LHCN-M2 (cell line): ENCODE measurements around the gene FOXD4L1. TPM values are rescaled to one million over a fixed set of nuclear protein-coding genes. Genes with fewer than 3 reads are reported as not detected.
"Not testable (repeated sequence)": the region's sequence is repeated elsewhere in the genome, so short reads cannot be mapped to it uniquely, and the experiment has no call there.

Experiments
- DNase-seq: peaks from one replicate; pipeline ENCODE4 v3.0.0-alpha.2; 2012; ENCODE audit warnings: low read depth
- polyA plus RNA-seq: library from polyadenylated mRNA; unstranded; fragments of >200 nt; gene quantifications from one replicate; pipeline ENCODE4 v1.2.1, GENCODE V29; 2012; ENCODE audit warnings: missing spikeins
- total RNA-seq: library from RNA; depleted of rRNA; stranded (reverse); fragments of >200 nt; gene quantifications from 2 replicates; pipeline ENCODE4 v1.2.3, GENCODE V29; 2014; rRNA removed

The FOXD4L1 gene
- 0.06 TPM in 1 of 2 replicates, not detected in the other for total RNA-seq
- polyA plus RNA-seq, result 0.07 TPM

GRCh38 chr2:113498365-113498764, at the start of gene FOXD4L1:
Gene FOXD4L1 (plus strand): TSS chr2:113498665. CDS start chr2:113499257, 592 bp downstream.
- DNase-seq, result not testable (repeated sequence)

GRCh38 chr2:113465770-113466169, 32.7 kb upstream of the FOXD4L1 start:
- DNase-seq, result peak; percentile 12

- DNase-seq, result not testable (repeated sequence)
Observed at GRCh38 chr2:113476688-113477368, 21.6 kb upstream of the FOXD4L1 start.

GRCh38 chr2:113496527-113496926, 1.9 kb upstream of the FOXD4L1 start:
- DNase-seq, result not testable (repeated sequence)

GRCh38 chr2:113499019-113499885, 787 bp downstream of the FOXD4L1 start:
- DNase-seq, result not testable (repeated sequence)

GRCh38 chr2:113499886-113500722, 1.6 kb downstream of the FOXD4L1 start:
- DNase-seq, result not testable (repeated sequence)

- not testable (repeated sequence) for DNase-seq
Observed at GRCh38 chr2:113500723-113501038, 2.2 kb downstream of the FOXD4L1 start.

GRCh38 chr2:113502216-113503093, 4.0 kb downstream of the FOXD4L1 start:
- not testable (repeated sequence) for DNase-seq

- not testable (repeated sequence) for DNase-seq
Observed at GRCh38 chr2:113503094-113504042, 4.9 kb downstream of the FOXD4L1 start.

- DNase-seq, result not testable (repeated sequence)
Observed at GRCh38 chr2:113504081-113504480, 5.6 kb downstream of the FOXD4L1 start.

GRCh38 chr2:113507394-113508140, 9.1 kb downstream of the FOXD4L1 start:
- not testable (repeated sequence) for DNase-seq

GRCh38 chr2:113508187-113508586, 9.7 kb downstream of the FOXD4L1 start:
- not testable (repeated sequence) for DNase-seq

- DNase-seq, result not testable (repeated sequence)
Observed at GRCh38 chr2:113510913-113511312, 12.4 kb downstream of the FOXD4L1 start.

- not testable (repeated sequence) for DNase-seq
Observed at GRCh38 chr2:113511859-113512258, 13.4 kb downstream of the FOXD4L1 start.

GRCh38 chr2:113515457-113515856, 17.0 kb downstream of the FOXD4L1 start:
- DNase-seq, result not testable (repeated sequence)

- DNase-seq, result not testable (repeated sequence)
Observed at GRCh38 chr2:113515995-113516394, 17.5 kb downstream of the FOXD4L1 start.

- not testable (repeated sequence) for DNase-seq
Observed at GRCh38 chr2:113517025-113517424, 18.6 kb downstream of the FOXD4L1 start.

- DNase-seq, result not testable (repeated sequence)
Observed at GRCh38 chr2:113520837-113521236, 22.4 kb downstream of the FOXD4L1 start.

GRCh38 chr2:113521492-113521891, 23.0 kb downstream of the FOXD4L1 start:
- not testable (repeated sequence) for DNase-seq
